ENCODE results near the gene TYW5. TPM values are rescaled to one million over a fixed set of nuclear protein-coding genes. Genes with fewer than 3 reads are reported as not detected.

TYW5 gene
- total RNA-seq, 6 experiments from 2014 or later, result 4.0 to 5.8 (median 5.2) TPM

DNA sequence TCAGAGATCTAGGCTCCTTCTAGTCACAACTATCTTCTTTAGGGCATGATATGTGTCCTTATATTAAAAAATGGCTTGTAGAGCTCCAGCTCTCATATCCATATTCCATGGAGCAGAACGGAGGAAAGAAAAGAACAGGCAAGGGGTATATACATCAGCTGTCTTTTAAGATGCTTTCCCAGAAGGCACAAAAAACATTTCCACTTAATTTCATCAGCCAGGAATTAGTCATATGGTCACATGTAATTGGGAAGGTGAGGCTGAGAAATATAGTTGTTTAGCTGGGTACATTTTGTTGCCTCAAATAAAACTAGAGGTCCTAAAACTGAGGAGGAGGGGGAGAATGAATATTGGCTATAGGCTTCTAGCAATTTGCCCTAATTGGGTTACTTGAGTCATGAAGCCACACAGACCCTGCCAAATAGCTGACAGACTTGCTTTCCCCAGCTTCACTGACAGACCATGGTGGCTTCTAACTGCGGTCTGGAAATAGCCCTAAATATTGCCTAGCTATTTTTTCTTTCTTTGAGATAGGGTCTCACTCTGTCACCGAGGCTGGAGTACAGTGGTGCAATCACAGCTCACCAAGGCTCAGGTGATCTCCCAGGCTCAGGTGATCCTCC, 20.1 kb upstream of the TYW5 start:
- Mint-ChIP-seq H3K4me1 (ENCODE audit: low read depth) (peaks cover 31% of the 10 kb centered on the region), H3K4me3 (no peak overlapping the region), H3K27me3 (ENCODE audit: insufficient read depth) (no peaks in the 10 kb centered on the region; the same call in 1 of the 2 replicates), H3K36me3 (ENCODE audit: low read depth) (no peaks in the 10 kb centered on the region), H3K27ac (no peak overlapping the region), H3K9me3 (no peaks in the 10 kb centered on the region)
- DNase-seq, result no peak
- no peak for TF ChIP-seq CTCF (IDR thresholded peaks at IDR 0.05)

DNA sequence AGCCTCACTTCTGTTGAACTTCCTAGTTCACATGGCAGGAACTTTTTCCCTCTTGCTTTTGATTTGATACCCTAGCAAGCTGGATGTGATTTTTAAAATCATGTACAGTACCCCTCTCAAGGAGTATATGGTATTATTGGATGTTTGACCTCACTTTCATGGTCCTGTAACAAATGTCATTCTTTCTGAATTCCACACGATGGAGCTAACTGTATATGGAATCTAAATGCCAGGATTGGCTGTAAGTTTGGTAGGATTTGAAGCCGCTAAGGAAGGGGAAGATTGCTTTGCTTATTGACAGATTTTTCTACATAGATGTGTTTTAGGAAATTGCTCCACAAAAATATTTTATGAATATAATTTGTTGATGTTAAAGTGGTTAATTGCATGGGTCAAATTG, 18.4 kb upstream of the TYW5 start:
- Mint-ChIP-seq H3K27me3 (ENCODE audit: insufficient read depth) (no peaks in the 10 kb centered on the region), H3K9me3 (no peaks in the 10 kb centered on the region), H3K4me3 (no peak overlapping the region), H3K4me1 (ENCODE audit: low read depth) (peaks cover 19% of the 10 kb centered on the region), H3K36me3 (ENCODE audit: low read depth) (no peaks in the 10 kb centered on the region), H3K27ac (no peak overlapping the region)
- peak; percentile 22 for DNase-seq
- peak; percentile 78 for TF ChIP-seq CTCF (IDR thresholded peaks at IDR 0.05)

DNA sequence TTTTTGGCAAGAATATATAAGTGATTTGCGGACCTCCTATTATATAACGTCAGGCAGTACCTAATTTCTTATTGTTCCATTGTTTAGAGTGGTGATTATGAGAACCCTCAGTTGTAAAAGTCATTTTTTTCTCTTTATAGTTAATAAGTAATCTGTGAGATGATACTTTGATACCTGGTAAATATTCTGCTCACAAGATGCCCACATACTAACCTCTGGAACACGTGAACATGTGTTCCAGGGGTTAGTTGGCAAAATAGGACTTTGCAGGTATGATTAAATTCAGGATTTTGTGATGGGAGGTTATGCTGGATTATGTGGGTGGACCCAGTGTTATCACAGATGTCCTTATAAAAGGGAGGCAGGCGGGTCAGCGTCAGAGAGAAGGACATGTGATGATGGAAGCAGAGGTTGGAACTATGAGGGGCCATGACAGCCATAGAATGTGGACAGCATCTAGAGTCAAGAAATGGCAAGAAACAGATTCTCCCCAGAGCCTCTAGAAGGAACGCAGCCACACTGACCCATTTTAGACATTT, 16.9 kb upstream of the TYW5 start:
- Mint-ChIP-seq H3K4me3 (no peak overlapping the region), H3K4me1 (ENCODE audit: low read depth) (peaks cover 5% of the 10 kb centered on the region; the same call in 1 of the 2 replicates), H3K27ac (no peak overlapping the region), H3K36me3 (ENCODE audit: low read depth) (no peaks in the 10 kb centered on the region), H3K27me3 (ENCODE audit: insufficient read depth) (no peaks in the 10 kb centered on the region), H3K9me3 (no peaks in the 10 kb centered on the region)
- DNase-seq, result no peak
- TF ChIP-seq CTCF (IDR thresholded peaks at IDR 0.05), result no peak

DNA sequence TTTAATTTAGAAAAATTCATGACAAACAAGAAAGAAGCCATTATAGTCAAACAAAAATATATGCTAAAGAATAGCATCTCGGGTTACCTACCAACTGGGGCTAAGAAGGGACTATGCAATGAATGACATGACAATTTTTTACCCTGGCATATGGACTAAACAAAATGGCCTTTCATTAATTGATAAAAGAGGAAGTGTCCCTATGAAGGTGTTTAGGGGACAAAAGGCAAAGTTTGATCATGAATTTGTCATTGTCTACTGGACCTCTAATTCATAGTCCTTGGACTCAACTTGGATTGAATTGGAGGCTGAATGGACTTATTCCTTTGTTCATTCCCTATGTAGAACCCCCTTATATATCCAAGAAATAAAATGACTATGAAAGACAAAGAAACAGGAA, 12.8 kb upstream of the TYW5 start:
- Mint-ChIP-seq H3K9me3 (no peaks in the 10 kb centered on the region), H3K36me3 (ENCODE audit: low read depth) (0 out of 2 replicates have a peak, but pooled peaks cover 5% of the 10 kb centered on the region), H3K27ac (no peak overlapping the region), H3K27me3 (ENCODE audit: insufficient read depth) (no peaks in the 10 kb centered on the region), H3K4me3 (no peak overlapping the region), H3K4me1 (ENCODE audit: low read depth) (no peaks in the 10 kb centered on the region)
- no peak for DNase-seq
- TF ChIP-seq CTCF (IDR thresholded peaks at IDR 0.05), result no peak

GRCh38 chr2:199966976-199967375, 11.7 kb upstream of the TYW5 start:
- H3K36me3 Mint-ChIP-seq (ENCODE audit: low read depth), result peaks cover 8% of the 10 kb centered on the region; the same call in 1 of the 2 replicates
- no peaks in the 10 kb centered on the region for H3K27me3 Mint-ChIP-seq (ENCODE audit: insufficient read depth)
- H3K27ac Mint-ChIP-seq, result no peak overlapping the region
- H3K9me3 Mint-ChIP-seq, result no peaks in the 10 kb centered on the region
- H3K4me1 Mint-ChIP-seq (ENCODE audit: low read depth), result no peaks in the 10 kb centered on the region
- no peak for TF ChIP-seq CTCF (IDR thresholded peaks at IDR 0.05)
- no peak for DNase-seq
- H3K4me3 Mint-ChIP-seq, result no peak overlapping the region

Measured in HFFc6 (cell line).